Stimulated activated CD8-positive, alpha-beta memory T cell treated with anti-CD3 and anti-CD28 coated beads, Interleukin-15, amount 100 ng/mL, for 4 hours (primary cell): Measurements from ENCODE around the gene APBA2.
A peak's percentile ranks its signal among the peaks of the same experiment; 100 is the strongest.
"Not testable (repeated sequence)": the region's sequence is repeated elsewhere in the genome, so short reads cannot be mapped to it uniquely, and the experiment has no call there.

Source experiments
- DNase-seq, 2 donors: peaks; one replicate each; pipeline ENCODE4 v3.0.0-alpha.2; 2020; ENCODE audit warnings: low read depth in 2 of 2

Gene APBA2

DNA sequence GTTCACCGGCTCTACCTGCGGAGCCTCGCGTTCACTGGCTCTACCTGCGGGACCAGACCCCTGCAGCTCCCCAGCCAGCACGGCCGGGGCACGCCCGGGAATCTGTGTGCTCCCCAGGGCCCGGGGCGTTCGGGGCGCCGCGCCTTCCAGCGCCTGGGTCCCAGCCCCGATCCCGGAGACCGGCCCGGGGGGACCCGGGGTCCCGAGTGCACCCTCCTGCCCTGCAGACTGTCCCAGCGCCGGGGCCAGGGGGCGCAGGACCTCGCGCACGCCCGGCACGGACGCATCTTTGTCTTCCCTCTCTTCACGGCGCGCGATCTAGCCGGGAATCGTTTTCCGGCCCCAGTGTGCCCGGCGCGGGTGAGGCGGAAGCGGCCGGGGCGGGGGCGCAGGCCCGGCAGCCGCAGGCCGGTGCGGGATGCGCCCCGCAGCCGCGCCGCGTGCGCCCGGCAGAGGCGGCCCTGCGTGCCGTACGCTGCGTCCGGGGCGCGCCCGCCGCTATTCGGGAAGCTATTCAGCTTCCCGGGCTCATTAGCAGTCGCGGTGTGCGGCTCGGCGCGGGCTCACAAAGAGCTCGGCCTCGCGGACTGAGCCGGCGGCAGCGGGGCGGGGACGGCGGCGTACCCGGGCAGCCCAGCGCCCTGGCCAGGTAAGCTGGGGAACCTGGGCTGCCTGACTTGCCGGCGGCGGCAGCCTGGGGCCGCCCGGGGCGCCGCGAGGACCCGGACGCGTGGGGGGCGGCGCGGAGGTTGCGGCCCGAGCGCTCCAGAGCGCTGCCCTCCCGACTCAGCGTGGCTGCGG lies at the start of gene APBA2:
APBA2 (plus strand) TSS at position 345 of the 801 bp plus-strand sequence. CDS start 167,911 bp downstream, outside the sequence.
- DNase-seq = peak in 1 of 2 donors; percentile 28

DNA sequence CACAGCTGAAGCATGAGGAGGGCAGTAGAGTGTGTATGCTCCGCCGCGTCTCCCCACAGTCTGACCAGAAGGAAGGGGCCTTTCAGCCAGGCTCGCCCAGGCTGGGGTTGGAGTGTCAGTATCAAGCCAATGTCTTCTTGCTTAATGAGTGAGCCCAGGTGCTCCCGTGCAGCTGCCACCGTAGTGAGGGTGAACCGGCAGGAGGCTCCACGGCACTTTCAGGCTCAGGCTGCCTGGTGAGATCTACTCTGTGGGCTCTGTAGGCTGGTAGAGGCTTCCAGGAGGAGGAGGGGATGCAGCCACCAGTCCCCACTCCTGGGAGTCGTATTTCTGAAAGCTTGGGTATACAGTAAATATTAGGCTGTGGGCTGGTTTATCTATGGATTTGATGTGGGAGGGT lies 45.5 kb upstream of the APBA2 start:
- DNase-seq = not testable (repeated sequence)

DNA sequence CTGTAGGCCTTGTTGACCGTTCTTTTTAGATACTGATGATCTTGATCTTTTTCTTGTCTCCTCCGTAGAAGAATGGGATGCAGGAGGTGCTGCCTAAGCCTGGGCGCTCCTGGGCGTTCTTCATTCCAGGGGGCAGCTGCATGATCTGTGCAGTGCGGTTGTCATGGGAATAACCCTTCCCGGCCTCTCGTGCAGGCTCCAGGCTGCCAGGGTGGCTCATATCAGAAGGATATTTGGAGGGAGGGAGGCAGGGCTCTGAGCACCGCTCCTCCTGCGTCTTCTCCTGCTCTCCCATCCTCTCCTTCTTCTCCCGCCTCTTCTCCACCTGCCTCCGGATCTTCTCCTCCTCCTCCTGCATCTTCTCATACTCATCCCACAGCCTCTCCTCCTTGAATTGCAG lies 43.6 kb upstream of the APBA2 start:
- not testable (repeated sequence) for DNase-seq

DNA sequence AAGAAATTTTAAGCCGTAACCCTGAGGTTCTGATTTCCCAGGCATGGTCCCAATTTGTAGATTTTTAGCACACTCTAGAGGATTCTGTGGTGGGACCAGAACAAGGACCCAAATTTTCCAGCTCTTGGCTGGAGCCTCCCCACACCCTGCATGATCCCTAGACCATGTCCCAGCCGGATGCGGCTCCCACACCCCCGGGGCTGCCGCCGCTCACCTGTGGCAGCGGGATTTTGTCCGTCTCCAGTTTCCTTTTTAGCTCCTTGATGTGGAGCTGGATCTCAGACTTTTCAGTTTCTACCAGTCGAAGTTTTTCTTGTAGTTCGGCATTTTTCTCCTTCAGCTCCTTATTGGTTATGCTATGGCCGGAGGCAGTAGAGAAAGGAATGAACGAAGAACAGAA lies 42.3 kb upstream of the APBA2 start:
- not testable (repeated sequence) for DNase-seq

DNA sequence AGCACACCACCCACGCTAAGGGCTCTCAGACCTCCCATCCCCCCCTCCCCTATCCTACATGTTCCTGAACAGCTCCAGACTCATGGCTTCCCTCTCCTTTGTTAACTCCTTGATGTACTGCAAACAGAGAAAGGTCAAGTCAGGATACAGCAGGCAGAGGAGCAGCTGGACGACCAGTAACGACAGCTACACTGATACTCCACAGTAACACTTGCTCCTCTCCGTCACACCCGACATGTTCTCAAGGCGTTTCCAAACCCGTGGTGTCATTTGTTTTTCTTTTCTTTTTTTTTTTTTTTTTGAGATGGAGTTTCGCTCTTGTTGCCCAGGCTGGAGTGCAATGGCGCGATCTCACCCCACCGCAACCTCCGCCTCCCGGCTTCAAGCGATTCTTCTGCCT lies 41.6 kb upstream of the APBA2 start:
- not testable (repeated sequence) for DNase-seq

DNA sequence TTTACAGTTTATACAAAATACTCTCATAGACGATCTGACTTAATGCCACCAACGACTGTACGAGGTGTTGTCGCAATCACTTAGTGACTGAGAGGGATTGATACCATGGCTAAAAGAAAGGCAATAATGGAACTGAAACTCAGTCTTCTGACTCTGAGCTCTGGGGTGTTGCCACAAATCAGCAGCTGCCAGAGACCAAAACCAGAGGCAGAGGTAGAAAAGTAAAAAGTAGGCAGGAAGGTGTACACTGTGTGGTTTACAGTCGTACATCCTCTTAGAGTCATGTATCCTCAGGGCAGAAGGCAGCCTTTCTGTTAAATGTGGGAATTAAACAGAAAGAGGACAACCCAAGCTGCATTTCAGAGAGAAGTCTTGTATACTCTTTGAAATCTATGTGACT lies 38.5 kb upstream of the APBA2 start:
- DNase-seq = not testable (repeated sequence)

DNA sequence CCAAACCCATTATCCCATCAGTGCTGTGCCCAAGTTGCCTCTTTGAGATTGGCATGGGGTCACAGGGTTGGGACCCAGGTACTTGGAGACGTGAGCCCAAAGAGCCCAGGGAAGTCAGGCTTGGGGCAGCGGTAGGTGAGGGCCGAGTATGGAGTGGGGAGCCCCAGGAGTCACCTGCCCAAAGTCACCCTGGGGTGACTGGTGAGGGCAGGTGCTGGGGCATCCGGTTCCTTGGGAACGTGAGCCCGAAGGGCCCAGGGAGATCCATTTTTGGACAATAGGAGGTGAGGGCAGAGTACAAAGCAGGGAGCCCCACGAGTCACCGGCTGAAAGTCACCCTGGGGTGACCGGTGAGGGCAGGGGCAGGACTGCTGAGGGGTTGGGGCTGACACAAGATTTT lies 37.8 kb upstream of the APBA2 start:
- not testable (repeated sequence) for DNase-seq

DNA sequence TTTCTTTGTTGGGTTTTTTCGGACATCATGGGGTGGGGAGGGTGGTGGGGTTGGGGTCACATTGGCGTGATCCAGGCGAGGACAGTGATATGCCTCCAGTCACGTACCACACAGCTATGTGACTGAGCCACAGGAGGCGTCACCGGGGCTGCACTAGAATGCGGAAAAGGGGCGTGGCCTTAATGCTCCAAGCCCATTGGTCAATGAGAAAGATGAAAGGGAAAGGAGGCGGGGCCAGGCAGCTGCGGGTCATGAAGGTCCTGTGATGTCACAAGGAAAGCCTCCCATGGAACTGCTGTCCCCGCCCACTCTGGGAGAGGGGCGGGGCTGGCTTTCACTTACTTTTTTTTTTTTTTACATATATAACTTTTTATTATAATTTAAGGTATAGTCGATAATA lies 37.3 kb upstream of the APBA2 start, which contains the start of gene GOLGA6L7:
GOLGA6L7 (minus strand) TSS at position 124 of the 400 bp plus-strand sequence; CDS start at position 29, 95 bp downstream.
- DNase-seq = not testable (repeated sequence)

DNA sequence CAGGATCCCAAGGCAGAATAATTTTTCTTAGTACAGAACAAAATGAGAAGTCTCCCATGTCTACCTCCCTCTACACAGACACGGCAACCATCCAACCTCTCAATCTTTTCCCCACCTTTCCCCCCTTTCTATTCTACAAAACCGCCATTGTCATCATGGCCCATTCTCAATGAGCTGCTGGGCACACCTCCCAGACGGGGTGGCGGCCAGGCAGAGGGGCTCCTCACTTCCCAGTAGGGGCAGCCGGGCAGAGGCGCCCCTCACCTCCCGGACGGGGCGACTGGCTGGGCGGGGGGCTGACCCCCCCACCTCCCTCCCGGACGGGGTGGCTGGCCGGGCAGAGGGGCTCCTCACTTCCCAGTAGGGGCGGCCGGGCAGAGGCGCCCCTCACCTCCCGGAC lies 36.5 kb upstream of the APBA2 start:
- not testable (repeated sequence) for DNase-seq

DNA sequence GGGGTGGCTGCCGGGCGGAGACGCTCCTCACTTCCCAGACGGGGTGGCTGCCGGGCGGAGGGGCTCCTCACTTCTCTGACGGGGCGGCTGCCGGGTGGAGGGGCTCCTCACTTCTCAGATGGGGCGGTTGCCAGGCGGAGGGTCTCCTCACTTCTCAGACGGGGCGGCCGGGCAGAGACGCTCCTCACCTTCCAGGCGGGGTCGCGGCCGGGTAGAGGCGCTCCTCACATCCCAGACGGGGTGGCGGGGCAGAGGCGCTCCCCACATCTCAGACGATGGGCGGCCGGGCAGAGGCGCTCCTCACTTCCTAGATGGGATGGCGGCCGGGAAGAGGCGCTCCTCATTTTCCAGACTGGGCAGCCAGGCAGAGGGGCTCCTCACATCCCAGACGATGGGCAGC lies 36.0 kb upstream of the APBA2 start:
- not testable (repeated sequence) for DNase-seq

DNA sequence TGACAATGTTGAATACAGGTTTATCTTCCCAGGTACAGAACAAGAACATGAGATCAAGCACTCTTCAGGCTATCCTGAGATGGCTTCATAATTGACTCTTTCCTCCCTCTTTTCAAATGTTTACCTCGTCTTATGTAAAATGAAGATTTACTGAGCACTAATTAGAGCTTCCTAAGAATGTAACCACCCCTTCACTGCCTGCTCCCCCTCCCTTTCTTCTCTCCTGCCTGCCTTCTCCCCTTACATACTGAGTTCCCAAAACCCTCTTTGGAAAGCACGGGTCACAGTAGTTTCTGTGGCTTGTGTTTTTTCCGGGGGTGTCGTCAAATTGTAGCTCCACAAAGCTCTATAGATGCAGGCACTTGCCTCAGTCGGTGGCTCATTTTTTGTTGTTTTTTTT lies 32.1 kb upstream of the APBA2 start:
- not testable (repeated sequence) for DNase-seq

DNA sequence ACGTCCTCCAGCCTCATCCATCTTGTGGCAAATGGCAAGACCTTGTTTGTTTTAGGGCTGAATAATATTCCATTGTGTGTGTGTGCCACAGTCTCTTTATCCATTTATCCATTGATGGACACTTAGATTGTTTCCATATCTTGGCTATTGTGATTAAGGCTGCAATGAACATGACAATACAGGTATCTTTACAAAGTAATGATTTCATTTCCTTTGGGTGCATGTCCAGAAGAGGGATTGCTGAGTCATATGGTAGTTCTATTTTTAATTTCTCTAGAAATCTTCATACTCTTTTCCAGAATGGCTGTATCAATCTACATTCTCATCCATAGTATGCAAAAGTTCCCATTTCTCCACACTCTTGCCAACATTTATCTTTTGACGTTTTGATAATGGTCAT lies 31.2 kb upstream of the APBA2 start:
- DNase-seq = not testable (repeated sequence)

DNA sequence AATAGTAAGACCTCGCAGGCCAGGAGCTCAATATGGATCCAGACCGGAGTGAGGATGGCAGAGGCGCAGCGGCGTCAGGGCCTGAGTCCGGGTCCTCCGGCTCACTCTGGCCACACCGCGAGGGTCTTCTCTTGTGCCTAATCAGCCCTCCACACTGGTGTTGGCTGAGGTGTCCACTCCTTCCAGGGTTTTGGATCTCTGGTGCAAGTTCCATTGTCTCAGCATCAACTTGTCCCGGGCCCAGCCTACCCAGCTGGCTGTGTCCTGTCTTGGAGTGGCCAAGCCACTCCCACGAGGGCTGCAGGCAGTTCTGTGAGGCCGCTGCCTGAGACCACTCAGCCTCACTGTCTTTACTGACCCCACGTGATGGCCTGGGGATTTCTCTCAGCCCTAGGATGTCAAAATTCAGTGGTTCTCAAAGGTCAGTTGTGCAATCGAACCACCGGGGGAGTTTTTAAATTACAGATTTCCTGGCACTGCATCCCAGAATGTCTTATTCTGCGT lies 24.7 kb upstream of the APBA2 start:
- no peak for DNase-seq

DNA sequence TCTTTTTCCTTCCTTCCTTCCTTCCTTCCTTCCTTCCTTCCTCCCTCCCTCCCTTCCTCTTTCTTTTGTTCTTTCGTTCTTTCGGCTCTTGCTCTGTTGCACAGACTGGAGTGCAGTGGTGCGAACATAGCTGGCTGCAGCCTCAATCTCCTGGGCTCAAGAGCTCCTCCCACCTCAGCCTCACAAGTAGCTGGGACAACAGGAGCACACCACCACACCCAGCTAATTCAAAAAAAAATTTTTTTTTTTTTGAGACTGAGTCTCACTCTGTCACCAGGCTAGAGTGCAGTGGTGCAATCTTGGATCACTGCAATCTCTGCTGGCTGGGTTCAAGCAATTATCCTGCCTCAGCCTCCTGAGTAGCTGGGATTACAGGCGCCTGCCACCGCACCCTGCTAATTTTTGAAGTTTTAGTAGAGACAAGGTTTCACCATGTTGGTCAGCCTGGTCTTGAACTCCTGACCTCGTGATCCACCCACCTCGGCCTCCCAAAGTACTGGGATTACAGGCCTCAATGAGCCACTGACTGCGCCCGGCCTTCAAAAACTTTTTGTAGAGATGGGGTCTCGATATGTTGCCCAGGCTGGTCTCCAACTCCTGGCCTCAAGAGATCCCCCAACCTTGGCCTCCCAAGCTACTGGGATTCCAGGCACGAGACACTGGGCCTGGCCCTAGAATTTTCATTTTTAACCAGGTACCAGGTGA lies 24.0 kb upstream of the APBA2 start:
- DNase-seq = not testable (repeated sequence)

DNA sequence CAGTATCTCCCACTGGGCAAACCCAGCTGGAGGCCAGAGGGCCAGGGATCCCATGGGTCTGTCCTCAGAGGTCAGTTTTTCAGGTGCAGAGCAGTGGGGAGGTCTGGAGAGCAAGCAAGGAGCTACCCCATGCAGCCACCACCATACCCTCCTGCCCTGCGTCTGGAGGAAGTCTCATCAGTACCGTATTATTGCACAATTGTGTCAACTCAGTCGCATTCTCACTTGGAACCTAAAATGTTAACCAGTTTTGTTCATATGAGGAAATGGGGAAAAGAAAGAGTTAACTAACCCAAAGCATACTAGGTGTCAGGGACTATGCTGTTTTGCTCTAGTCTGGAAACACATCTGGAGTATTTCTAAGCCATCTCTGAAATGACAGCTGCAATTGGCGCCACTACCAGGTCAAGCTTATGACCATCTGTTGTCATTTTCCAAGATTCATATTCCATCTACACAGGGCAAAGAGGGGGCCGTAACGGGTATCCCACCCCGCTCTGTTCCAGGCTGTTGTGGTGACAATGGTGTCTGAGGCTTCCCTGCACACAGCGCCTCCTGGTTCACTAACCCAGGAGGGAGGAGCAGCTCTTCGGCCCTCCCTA lies 16.9 kb upstream of the APBA2 start:
- no peak for DNase-seq

DNA sequence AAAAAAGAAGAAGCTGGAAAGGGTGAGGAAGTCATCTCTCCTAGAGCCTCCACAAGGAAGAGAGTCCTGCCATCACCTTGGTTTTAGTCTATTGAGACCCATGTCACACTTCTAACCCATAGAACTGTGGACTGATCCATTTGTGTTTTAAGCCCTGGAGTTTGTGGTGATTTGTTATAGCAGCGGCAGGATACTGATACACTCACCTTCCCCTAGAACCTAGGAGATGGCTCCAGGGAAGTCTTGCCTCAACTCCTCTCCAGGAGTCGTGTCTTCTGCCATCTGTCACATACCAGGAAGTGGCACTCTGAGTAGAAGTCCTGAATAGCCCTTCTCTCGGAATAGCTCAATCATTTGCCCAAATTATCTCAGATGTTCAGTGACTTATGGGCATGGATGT lies 14.6 kb upstream of the APBA2 start:
- no peak for DNase-seq

DNA sequence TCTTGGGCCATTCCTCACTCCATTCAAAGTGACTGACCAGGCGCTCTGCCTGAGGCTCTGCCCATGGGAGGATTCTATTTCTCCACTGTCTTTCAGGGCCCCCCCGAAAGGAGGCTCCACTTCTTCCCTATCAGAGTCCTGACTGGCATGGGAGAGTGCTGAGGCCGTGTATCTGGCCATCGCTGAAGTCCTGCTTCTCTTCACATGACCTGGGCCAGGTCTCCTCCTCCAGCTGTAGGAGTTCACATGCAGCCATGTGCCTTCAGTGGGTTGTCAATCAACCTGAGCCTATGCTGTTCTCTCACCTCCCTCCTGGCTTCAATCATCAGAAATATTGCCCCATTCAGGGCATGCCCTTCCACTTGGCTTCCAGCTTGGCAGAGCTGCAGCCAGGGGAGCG lies 12.8 kb upstream of the APBA2 start:
- no peak for DNase-seq

DNA sequence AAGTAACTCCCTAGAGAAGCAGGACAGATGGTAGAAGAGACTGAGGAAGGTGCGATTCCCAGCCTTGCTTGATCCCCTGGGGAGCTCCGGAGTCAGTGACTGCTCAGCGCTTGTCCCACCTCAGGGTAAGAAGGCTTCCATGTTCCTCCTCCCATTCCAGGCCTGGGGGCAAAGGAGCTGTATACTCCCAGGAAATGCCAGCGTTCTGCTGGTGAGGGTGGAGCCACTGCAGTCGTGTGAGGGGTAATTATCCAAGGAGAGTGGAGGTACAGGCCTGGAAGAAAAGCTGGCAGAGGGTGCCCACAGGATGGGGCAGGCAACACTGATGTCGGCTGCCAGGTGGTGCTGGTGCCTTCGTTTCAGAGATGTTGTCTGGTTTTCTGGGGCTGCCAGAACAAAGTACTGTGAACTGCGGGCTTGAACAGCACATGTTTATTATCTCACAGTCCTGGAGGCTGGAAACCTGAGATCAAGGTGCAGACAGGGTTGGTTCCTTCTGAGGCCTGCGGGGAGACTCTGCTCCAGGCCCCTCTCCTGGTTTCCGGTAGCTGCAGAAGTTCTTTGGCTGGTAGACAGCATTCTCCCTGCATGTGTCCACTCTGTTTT lies 12.1 kb upstream of the APBA2 start:
- DNase-seq = no peak

DNA sequence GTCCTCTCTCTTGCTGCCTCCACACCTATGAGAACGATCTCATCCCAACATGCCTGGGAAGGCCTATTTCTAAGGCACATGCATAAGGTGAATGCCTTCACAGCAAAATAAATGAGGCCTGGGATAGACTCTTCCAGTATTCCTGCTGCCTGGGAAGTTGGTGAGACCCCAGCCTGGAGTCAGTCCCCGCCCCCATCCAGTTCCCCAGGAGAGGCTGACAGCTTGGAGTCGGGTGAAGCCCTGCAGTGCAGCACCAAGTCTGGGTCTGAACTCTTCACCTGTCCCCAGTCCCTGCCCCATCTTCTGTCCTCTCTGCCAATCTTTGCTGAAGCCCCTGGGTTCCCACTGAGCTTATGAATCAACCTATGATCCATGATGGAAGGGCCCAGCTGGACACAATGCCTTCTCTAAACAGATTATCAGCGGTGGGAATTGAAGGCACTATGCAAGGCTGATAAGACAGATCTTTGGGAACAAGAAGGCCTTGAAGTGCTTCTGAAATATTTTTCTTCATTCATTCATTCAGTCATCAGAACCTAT lies 10.2 kb upstream of the APBA2 start:
- no peak for DNase-seq

DNA sequence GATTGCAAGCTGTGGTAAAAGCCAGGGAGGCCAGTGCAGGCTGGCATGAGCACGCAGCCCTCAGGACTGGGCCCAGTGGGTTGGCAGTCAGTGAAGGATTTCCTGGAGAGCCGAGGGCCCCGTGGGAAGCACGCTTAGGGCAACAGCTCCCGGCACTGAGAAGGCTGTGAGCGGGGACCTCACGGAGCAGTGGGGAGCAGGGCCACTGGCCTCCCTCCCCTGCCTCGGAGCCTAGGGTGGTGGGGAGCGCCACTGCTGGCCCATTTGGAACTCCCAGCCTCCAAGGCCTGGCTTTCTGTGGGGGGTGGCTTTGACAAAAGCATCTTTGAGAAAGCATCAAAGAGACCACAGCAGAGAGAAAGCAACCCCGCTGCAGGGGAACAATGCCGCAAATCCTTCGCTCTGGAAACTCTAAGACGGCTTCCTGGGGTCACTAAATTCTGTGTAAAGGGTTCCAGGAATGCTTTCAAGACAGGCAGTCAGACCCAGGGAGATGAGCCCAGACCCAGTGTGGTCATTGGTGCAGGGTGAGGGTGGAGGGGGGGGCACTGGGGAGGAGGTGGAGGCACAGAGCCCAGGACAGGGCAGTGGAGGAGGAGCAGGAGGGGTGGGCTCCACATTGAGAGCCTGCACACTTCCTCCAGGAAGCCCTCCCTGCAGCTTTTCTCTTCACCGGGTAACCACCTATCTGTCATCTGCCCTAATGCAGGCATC lies 9.5 kb upstream of the APBA2 start:
- no peak for DNase-seq

DNA sequence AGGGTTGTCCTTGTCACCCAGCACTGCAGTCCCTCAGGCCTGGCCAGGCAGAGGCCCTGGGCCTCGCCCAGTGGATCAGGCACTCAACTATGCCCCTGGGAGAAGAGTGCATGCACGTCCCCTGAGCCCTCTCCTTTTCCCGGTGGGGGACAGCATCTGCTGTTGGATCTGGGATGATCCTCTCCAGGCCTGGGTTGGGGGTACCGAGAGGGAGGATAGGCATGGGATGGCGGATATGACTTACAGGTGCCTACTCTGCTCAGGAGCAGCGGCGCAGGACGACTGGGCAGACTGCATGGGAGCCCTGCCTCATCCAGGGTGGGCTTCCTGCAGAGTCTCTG lies 9.0 kb upstream of the APBA2 start:
- no peak for DNase-seq
